GM18511 (cell line): ENCODE results near the gene NEBL.

Experiments
- ATAC-seq: cut with Tn5 transposase; IDR thresholded peaks from one replicate; pipeline ENCODE4 v1.9.1; 2021; ENCODE audit warnings: mild to moderate bottlenecking, moderate library complexity; ENCODE audit not compliant: unreplicated experiment

The NEBL gene

DNA sequence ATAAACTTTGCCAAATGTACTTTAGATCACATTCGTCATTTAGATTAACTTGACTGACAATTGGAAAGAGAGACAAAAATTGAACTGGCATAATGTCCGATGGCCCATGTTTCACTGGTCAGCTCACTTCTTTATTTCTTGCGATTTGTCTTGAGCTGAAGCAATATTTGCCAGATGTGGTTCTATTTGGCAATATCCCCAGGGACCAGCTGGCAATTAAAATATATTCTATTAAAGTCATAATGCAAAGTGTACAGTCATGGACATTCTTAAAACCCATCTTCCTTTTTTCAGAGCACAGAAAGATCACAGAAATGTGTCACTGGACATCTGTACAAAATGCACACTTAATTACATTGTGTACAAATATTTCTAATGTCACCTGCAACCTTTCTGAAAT, 26.3 kb downstream of the NEBL start:
- ATAC-seq = no peak

DNA sequence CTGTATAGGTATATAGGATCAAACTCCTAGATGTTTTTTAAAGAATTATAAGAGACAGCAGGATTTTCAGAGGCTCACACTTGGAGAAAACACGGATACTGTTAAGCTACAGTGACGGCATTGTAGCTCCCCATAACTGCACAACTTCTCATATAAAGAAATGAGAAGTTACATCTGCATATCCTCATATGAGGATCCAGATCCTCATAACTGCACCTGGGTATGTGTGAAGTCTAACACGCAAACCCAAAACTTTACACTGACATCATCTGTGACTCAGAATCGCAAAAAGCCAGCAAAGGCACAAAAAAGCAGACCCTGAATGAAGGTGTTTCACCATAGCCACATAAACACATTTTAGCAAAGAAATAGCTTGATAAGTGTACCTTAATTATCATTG, 34.1 kb downstream of the NEBL start:
- no peak for ATAC-seq

DNA sequence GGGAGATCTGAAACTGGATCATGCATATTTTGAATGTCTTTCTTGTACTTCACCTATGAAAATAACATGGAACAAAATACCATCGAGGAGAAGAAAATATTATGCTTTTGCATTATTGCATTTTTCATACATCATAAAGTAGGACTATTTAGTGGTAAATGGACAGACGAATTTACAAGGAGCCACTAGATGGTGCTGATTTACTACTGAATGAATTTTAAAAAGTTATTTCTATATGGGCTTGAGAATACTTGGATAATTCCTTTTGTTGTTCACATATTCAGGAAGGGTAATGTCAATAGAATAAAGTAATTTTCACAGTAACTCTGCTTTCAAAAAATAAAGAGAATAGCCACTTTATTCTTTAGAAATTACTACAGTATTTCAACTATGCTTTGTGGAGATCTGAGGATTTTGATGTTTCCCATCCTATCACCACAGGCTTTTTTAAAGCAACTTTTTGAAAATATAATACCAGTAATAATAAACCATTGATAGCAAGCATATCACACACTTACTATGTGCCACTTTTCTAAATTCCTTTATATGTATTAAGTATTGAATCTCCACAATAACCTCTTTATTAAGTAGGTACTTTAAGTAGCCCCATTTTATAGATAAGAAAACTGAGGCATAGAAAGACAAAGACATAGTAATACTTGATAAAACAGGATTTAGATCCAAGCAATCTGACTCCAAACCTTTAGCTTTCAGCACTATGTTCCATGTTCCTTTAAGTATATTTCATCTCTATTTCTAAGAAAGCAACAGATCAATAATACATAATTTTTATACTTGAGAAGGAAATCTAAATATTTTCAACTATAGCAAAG, 38.6 kb downstream of the NEBL start:
- ATAC-seq = peak; percentile 43

DNA sequence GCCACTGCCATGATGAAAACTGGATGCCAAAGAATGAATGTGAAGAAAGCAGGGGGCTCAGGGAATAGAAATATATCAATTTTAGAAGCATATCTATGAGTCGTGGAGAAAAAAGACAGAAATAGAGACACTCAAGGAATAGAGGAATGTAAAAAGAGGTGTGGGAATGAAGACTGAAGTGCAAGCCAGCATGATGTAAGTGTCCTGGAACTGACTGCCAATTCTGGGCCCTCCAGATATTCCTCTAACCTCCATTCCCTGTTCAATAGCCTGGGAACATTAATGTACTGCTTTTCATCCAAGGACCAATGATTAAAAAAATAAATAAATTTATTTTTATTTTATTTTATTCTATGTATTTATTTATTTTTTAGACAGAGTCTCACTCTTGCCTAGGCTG, 40.6 kb downstream of the NEBL start:
- ATAC-seq = no peak

DNA sequence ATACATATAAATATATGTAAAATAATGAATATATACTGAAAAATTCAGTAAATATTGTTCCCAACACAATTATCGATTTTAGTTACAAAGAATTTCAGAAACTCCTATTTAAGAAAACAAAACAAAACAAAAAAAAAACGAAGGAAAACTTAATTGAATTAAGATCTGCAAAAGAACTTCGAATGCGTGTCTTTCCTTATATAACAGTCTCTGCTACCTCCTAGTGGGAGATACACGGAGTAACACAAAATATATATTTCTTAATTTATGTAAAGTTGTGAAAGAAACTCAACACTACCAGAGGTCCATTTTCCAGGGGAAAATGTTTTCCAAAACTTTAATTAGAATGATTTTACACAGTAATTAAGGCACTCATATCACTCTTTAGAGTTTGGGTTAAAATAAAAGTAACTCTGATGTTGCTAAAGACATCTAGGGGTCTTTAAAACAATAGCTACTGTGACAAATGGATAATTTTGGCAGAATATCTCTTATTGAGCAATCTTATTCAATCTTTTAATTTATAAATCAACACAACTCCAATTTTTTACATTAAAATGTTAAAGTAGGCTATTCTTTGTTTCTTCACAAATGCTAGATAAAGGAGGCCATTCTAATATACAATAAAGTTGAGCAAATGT, 41.6 kb downstream of the NEBL start:
- ATAC-seq = no peak

DNA sequence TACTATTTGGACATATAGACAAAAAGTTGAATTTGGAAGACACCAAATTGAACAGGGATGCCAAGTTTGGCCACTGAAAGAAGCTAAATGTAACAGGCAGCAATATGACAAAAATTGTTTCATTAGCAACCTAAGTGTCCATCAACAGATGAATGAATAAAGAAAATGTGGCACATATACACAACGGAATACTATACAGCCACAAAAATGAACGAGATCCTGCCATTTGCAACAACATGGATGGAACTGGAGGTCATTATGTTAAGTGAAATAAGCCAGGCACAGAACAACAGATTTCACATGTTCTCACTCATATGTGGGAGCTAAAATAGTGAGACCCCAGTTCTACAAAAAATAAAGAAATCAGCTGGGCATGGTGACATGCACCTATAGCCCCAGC, 43.8 kb downstream of the NEBL start:
- ATAC-seq = no peak

DNA sequence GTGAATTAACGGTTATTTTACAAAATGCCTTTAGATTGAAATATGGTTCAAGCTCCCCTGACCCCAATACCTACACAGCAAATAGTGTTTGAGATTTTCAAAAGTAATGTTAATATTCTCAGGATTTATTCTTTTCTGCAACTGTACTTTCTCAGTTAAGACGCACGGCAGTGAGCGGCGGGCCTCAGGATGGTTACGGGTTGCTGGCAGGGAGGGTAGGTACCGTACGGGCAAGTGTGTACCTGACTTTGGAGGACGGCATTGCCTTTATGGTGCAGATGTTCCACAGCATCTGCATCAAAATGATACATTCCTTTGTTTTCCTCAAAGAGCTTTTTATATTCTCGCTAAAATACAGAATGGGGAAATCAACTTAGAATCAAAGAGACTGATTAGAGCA, 44.8 kb downstream of the NEBL start:
- ATAC-seq = no peak

DNA sequence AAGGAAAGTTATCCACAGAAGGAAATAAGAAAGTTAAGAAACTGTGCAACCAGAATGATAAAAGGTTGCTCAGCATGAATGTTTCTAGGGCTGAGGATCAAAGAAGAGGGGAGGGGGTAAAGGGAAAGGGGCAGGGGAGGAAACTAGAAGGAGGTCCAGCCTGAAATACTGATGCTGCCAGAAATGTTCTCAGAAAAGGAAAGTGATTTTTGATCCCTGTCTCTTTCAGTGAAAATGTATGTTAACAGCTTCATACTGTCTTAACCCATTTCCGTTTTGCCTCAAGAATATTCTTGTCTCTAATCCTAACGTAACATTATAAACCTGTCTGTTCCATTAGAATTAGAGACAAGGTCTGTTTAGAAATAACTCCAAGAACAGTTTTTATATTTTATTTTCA, 49.6 kb downstream of the NEBL start:
- ATAC-seq = no peak

DNA sequence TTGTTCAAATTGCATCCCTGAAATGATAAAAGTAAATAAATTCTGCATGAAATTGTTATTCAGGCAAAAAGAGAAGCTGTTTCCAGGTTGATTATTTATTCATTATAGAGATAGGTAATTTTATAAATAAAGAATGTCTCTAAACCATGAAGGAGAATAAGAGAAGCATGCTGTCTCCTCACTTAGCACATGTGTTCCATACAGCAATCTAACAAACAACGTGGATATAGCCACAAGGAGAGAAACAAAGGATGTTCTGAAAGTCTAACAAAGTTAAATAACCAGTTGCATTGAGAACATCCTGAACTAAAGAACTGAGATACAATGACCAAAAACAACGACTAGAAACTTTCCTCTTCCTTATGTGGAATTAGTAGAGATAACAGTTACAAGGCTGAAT, 50.8 kb downstream of the NEBL start:
- ATAC-seq = no peak

DNA sequence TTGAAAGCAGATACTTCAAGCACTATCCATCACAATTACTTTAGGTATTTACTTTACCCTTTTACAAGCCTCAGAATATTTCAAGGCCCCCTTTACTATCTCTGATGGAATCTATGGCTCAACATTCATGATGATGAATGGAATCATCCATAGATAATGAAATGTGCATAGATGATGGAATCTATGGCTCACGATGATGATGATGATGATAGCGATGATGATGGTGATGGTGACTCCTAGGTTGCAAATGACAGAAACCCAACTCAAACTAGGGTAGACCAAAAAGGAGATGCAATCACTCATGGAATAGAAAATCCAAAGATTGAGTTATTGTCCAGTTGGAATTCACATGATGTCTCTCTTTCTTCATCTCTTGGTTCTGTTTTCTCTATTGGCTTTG, 55.7 kb downstream of the NEBL start:
- no peak for ATAC-seq

DNA sequence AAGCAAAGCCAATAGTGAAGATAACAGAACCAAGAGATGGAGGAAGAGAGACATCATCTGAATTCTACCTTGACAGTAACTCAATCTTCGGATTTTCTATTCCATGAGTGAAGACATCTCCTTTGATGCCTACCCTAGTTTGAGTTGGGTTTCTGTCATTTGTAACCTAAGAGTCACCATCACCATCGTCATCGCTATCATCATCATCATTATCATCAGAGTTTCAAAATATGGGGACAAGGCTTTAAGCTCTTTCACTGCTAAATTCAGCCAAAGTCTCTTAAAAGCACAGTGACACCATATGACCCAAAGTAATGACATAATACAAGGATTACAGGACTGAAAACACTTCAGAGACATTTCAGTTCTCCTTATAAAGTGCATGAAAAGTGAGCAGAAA, 57.2 kb downstream of the NEBL start:
- ATAC-seq = no peak

DNA sequence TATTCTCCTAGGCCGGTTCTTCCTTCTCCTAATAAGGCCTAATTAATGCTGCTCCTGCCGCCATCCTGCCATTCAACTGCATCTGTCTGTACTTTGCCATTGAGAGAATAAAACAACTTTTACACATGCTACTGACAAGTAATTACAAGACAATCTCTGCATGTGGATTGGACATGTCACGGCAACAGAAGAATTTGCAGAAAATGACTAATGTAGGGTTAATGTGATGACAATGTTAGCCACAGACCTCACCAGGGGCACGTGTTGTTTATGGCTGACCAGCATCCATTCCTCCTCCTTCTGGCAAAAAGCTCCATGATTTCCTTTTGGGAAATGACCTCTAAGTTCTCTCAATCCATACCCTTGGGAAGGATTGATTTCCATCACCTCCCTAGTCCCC, 58.0 kb downstream of the NEBL start:
- ATAC-seq = no peak

DNA sequence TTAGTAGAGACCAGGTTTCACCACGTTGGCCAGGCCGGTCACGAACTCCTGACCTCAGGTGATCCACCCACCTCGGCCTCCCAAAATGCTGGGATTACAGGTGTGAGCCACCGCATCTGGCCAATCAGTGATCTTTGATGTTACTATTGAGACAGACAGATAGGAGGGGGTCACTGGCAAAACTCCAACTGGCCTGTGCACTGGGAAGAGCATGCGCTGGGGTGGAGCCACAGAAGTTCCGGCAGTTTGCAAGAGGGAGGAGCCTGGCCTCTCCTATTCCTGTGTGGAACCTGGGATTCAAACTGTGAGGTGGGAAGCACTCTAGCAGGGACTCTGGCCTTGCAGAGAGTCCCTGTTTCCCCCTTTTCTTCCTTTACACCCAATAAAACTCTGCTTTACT, 60.7 kb downstream of the NEBL start:
- no peak for ATAC-seq

DNA sequence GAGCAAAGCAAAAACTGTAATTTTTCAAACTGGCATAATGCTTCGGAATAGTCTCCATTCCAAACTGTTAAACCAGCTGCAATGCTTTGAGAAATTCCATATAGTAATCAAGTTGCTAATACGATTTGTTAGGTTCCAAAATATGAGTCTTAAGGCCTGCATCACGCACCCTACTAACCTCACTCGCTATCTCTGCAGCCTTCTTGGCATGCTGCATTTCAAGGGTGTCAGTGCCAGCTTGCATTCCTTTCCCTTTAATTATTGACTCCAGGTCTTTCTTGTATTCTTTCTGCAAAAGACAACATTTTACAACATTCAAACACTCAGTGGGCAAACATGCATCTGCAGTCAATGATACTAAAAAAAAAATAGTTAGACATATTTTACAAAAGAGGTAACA, 61.8 kb downstream of the NEBL start:
- ATAC-seq = no peak

DNA sequence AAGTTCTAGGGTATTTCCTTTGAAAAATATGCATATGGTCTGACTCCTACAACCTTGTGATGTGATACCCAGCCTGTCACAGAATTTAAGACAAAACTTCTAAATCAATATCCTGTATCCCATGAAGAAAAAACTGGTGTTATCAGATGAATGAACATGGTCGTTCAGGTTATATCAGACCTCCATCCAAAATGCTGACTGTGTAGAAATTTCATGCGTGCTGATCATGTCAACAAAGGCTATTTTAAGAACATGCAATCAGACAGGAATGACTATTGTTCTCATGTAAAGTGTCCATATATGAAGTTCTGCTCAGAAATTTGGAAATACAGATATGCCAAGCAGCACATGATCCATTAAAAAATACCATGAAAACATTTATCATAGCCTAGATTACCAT, 62.3 kb downstream of the NEBL start:
- no peak for ATAC-seq

DNA sequence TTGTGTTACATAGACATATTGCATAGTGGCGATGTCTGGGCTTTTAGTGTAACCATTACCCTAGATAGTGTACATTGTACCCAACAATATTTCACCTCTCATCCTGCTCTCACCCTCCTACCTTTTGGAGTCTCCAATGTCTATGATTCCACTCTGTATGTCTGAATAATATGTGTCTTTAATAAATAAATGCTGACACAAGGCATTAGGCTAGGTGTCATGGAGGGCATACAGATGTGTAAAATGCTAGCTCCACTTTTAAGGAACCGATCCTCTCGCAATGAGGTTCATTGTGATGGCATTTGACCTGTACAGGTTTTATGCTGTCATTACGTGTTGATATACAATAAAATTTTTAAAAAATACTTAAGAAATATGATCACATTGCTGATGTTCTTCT, 74.3 kb downstream of the NEBL start:
- ATAC-seq = no peak

DNA sequence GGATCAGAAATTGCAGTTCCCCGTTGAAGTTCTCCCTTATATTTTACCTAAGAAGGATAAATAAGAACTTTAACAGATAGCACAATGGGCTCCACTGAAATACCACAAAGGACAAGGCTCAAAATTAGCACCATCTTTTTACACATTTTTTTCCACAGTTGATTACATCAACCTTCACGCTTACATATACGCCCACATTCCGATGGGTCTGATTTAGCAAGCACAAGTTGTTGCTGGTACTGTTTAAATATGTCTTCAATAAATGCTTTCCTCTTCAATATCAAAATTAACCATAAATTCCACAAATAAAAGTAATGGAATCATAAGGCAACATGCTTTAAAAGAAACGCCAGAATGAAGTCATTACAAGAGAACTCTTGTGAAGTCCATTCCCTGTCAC, 79.5 kb downstream of the NEBL start:
- no peak for ATAC-seq

DNA sequence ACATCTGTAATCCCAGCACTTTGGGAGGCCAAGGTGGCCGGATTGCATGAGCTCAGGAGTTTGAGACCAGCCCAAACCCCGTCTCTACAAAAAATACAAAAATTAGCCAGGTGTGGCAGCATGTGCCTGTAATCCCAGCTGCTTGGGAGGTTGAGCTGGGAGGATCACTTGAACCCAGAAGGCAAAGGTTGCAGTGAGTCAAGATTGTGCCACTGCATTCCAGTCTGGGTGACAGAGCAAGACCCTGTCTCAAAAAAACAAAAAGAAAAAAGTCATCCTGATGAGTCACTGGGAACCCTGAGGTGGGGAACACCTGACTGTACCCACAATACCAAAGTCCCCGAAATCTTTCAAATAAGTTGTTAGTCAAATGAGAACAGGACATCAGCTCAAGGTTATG, 80.0 kb downstream of the NEBL start:
- no peak for ATAC-seq

DNA sequence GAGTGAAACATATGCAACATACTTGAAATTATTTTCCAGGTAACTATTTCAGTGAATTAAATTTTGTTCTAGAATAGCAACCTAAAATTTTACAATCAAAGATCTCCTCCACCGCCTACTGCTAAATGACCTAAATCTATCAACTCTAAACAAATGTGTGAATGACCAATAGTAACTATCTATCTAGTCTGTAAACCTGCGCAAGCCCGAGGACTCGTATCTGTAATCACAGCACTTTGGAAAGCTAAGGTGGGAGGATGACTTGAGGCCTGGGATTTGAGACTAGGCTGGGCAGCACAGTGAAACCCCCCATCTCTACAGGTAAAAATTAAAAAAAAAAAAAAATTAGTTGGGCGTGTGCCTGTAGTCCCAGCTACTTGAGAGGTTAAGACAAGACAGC, 83.0 kb downstream of the NEBL start:
- no peak for ATAC-seq

DNA sequence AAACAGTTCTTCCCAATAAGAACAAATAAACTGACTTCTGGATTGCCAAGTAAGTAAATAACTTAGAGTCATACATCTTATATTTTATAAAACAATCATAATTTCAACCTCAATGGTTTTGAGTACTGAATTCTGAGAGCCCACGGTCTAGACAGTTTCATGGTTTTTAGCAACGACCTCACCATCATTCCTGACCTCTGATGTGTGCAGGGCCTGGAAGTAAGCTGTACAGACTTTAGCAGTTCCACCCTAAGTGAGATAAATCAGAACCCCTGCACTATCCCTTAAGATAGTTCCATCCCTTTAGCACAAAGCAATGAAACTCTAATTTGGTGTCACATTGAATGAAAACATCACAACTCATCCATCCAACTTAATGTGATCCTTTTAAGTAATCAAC, 86.0 kb downstream of the NEBL start:
- ATAC-seq = no peak

DNA sequence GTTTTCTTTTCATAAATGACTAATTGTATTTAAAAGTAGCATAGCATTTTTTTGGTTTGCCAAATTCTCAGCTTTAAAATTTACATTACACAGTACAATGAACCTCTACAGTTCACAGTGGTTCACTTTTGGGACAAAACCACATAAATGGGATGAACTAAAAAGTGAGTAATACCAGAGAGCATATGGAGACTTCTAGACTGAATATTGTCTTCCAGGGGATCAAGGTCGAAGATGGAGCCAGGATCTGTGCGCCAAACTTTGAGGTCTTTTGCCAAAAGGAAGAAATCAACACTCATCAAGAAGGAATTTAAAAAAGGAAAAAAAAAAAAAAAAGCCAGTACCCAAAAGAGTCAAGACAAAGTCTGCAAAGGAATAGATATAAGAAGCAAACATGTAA, 87.5 kb downstream of the NEBL start:
- no peak for ATAC-seq

DNA sequence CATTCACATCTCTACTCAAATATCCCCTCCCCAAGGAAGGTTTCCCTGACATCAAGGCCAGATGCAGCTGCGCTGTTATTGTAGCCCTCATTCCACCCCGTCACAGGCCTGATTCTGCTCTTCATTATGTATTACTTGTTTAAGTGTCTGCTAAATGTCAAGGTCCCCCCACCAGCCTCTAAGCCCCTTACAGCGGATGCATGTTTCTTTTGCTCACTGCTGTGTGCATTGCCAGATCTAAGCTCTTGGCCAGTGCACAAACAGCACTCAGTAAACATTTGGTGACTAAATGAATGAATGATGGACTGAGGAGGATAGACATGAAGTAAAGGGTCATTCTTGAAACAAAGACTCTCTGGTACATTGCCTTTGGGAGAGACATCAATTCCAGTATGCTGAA, 90.6 kb downstream of the NEBL start:
- no peak for ATAC-seq

DNA sequence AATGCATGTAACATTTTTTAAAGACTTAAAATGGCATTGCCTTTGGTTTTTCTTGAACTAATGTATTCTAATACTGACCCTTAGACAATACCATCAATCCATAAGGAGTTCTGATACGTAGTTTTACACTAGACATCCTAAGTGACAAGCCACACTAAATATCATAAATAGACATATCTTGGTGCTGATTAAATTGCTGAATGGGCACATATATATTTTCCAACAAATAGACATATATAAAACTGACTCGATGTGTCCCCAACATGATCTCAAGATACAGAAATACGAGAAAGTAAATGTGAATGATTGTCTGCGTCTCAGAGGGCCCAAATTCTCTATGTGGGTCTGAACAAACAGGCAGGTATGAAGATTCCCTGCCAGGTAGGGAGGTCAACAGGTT, 99.8 kb downstream of the NEBL start:
- no peak for ATAC-seq
